ENCODE measurements around the gene BPIFB3.

DNA sequence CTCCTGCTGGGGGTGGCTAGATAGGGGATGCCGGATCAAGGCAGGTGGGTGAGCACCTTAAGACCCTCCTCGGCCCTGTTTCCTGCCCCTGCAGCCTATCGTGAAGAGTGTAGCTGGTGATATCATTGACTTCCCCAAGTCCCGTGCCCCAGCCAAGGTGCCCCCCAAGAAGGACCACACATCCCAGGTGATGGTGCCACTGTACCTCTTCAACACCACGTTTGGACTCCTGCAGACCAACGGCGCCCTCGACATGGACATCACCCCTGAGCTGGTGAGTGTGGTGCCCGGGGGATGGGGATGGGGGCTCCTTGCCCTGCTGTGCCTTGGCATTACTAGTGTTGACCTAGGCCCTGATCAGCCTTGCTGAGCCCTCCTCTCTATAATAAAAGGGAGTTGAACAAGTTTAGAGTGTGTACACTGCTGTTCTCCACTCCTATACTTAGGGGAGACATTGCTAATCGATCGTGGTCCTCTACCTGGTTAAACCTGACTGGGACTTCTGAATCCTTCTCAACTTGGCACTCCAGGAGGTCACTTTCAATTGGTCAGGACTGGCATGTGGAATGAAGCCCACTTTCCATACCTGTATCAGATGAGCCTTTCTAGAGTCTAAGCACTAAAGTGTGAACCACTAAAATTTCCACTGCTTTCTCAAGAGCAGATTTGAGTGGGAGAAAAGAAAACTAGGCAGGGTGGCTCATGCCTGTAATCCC lies 11.0 kb downstream of the BPIFB3 start:
- TF ChIP-seq CTCF (IDR thresholded peaks at IDR 0.05): no peak
- no peak for TF ChIP-seq POLR2A (IDR thresholded peaks at IDR 0.05)

Measured in adrenal gland (tissue), 5 donors.